HG02981 (cell line): Measurements from ENCODE around the gene OVOL3.
"Not testable (repeated sequence)": the region's sequence is repeated elsewhere in the genome, so short reads cannot be mapped to it uniquely, and the experiment has no call there.

ENCODE experiments used
- ATAC-seq: cut with Tn5 transposase; IDR thresholded peaks from one replicate; pipeline ENCODE4 v1.9.1; 2021; ENCODE audit warnings: mild to moderate bottlenecking, moderate library complexity; ENCODE audit not compliant: unreplicated experiment

Gene OVOL3

DNA sequence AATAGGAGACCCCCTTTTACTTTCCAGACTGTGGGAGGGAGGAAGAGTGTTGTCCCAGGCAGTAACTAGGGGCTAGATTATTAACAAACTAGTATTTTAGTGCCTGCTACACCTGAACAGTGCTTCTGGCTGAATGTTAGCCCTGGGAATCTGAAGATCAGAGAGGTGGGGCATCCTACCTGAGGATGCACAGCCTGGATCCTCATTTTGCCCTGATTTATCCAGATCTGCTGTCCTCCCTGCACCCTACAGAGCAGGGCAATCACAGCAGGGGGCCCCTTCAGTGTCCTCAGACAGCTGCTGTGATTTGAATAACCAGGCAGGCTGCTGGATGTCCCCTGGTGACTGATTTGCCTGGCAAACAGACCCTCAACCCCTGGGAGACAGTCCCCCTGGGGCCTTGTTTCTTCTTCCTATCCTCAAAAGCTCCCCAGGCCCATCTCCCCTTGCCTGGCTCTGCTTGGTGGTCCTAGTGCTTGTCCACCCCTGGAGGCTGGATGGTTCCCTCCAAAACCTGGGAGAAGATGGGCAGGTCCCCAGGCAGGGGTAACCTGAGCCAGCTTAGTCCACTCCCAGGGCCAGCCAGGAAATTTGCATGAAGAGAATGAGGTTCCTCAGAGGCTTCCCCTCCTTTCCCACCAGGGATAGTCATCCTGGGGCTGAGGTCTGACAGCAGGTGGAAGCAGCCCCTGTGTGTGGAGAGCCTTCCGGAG is at the start of gene OVOL3:
Gene OVOL3, plus strand, starts transcription at position 657 of the 713 bp plus-strand sequence. CDS start 60 bp downstream, outside the sequence.
- ATAC-seq: no peak

- ATAC-seq: no peak
Measured at GRCh38 chr19:36061367-36061766, 49.6 kb upstream of the OVOL3 start.

DNA sequence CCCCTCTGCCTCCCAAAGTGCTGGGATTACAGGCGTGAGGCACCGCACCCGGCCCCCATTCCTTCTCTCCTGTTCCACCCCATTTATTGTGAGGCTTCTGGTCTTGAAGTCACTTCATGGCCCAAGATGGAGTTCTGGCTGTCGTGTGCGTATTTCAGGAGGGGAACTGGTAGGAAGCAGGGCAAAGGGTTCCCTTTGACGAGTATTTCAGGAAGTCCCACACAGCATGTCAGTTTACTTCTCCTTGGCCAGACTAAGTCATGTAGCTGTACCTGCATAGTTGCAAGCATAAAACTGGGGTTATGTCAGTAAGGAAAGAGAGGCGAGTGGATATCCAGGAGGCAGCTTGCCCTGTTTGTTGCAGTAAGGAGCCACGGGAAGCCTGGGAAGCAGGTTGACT is 46.1 kb upstream of the OVOL3 start:
- ATAC-seq: no peak

DNA sequence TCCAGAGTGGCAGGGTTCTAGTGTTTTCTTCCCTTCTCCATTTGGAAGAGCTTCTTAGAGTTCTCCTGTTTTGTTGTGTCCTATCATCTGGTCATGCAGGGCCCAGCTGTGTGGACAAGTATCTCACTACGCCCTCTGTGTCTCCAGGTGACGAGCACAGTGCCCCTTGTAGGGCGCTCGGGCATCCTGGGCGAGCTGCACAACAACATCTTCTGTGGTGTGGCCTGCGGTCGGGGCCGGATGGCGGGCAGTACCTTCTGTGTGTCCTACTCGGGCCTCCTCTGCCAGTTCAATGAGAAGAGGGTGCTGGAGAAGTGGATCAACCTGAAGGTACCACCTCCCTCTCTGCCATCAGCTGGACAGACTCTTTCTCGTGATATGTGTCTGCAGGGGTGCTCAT is 43.3 kb upstream of the OVOL3 start:
- no peak for ATAC-seq

GRCh38 chr19:36068810-36069499 is 42.0 kb upstream of the OVOL3 start:
- not testable (repeated sequence) for ATAC-seq

DNA sequence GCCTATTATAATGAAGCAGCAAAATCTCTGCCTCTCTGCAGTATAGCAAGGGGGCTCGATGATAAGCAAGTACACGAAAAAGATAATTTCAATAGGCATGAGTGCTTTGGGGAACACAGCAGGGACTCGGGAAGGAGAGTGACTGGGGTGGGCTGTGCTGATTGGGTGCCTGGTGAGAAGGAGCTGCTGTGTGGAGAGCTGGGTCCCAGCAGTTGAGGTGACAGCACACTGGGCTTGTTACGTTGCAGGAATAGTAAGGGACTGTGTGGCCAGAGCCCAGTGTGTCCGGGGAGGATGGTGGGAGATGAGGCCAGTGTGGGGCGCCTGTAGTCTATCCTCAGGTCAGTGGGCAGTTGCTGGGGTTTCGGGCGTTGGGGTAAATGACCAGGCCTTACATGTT is 38.9 kb upstream of the OVOL3 start:
- ATAC-seq: no peak

DNA sequence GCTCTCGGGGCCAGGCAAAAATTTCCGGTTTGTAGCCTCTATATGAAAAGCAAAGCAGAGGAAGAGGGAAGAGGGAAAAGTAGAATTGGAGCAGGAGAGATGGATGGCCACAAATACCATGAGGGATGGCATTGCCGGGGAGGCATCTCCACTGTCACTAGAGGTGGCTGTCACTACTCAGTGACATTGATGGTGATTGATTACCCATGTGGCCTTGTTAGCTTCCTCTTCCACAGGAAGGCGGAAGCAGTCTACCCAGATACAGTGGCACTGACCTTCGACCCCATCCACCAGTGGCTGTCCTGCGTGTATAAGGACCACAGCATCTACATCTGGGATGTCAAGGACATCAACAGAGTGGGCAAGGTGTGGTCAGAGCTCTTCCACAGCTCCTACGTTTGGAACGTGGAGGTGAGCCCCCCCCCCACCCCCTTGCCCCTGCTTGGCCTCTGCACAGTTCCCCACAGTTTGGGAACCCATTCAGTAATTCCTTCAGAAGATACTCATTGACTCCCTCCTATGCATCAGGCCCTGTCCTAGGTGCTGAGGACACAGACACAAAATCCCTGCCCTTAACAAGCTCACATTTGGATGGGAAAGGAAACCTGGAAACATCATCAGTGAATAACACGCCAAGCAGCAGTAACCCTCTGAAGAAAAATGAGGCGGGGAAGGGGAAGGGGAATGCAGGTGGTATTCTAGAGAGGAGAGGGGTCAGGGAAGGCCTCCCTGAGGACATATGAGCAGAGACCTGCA is 37.6 kb upstream of the OVOL3 start:
- no peak for ATAC-seq

DNA sequence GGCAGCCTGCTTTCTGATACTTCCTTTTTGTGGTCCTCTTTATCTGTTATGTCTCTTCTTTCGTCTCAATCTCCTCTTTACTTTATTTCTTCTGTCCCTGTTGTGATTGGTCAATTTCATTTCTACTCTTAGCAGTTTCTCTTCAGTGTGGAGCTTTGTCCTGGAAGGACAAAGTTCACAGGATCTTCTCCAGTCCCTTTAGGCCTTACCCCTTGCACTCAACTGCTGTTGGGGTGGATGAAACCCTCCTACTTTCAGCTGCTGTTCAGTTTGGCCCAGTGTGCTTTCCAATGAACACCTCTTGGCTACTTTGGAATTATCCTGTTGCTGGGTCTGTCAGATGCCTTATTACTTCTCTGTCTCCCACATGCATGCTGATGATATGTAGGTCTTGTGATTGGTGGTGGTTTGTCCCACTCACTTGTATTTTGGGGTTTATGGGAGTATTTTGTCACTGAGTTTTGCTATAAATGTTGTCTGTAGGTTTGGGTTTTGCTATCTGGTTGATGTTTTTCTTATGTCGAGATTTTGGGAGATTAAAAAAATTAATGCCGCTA is 31.5 kb upstream of the OVOL3 start:
- no peak for ATAC-seq

DNA sequence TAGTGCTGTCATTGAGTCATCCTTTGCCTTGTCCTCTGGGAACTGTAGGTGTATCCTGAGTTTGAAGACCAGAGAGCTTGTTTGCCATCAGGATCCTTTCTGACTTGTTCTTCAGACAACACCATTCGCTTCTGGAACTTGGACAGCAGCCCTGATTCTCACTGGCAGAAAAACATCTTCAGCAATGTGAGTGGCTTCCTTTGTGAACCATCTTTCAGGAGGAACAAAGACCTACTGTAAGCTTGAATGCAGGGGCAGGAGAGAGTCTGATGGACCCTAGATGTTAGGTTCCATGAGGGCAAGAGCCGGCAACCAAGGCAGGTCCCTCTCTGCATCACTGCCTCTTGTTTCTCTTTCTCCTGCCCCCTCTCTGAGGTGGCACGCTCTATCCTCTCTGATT is 29.6 kb upstream of the OVOL3 start:
- no peak for ATAC-seq

GRCh38 chr19:36081894-36082293 is 29.0 kb upstream of the OVOL3 start:
- no peak for ATAC-seq

DNA sequence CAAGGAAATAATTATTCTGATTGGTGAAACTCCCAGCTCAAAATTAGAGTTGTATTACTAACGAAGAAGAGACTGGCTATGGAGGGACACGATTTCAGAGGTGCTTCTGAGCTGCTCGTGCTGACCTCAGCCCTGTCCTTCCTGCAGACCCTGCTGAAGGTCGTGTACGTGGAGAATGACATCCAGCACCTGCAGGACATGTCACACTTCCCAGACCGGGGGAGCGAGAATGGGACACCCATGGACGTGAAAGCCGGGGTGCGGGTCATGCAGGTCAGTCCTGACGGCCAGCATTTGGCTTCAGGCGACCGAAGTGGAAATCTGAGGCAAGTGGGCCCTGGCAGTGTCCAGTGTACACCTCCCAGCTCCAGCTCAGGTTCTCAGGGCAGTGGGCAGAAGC is 28.0 kb upstream of the OVOL3 start:
- no peak for ATAC-seq

- no peak for ATAC-seq
Measured at GRCh38 chr19:36084231-36085009, 26.5 kb upstream of the OVOL3 start.

DNA sequence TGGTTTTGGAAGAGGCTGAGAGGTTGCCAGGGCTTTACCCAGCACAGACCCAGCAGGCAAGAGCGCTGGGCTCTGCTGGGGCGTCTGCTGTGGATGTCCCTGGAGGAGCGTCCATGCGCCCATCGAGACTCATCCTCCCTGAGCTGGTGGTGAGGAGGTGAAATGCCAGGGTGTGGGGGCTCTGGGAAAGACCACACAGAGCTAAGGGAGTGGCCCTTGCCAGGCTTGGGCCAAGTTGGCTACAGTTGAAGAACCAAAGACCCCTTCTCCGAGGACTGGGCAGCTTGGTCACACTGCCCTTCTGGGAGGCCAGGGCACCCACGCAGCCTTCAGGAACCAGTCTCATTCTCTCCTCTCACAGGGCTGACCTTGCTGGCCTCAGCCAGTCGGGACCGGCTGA is 24.6 kb upstream of the OVOL3 start:
- no peak for ATAC-seq

- no peak for ATAC-seq
Measured at GRCh38 chr19:36089847-36090246, 21.1 kb upstream of the OVOL3 start.

GRCh38 chr19:36090910-36091695 is 19.8 kb upstream of the OVOL3 start:
- ATAC-seq: no peak

DNA sequence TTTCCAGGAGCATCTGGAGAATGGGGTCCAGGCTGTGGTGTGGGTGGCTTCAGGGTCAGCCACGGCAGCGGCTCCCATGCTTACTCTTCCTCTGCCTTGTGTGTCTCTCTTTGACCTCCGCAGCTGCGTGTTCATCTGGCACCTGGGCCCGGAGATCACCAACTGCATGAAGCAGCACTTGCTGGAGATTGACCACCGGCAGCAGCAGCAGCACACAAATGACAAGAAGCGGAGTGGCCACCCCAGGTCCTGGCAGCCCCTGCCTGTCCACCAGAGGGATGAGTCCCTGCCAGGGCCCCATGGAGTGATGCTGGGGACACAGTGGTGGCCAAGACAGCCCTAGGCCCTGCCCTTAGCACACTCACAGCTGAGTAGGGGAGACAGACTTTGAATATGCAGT is 18.4 kb upstream of the OVOL3 start:
- ATAC-seq: no peak

DNA sequence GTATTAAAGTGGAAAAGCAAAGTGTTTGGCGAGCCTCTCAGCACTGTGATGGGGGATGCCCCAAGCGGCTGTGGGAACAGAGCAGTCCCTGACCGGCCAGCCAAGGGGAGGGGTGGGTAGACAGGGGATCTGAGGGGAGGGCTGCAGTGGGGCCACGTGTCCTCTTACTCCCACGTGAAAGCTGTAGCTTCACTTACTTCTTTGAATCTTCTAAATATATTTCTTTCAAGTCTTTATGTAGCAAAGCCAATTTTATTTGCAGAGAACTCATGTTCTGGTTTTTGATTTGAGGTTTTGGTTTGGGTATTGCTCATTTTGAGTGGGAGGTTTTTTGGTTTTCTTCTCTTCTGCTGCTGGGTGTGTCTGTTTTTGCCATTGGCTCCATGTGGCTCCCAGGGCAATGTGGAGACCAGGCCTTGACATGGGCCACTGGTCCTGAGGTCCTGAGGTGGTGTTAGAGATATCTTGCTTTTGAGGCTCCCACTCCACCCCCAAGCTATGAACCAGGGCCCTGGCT is 17.7 kb upstream of the OVOL3 start:
- ATAC-seq: no peak

DNA sequence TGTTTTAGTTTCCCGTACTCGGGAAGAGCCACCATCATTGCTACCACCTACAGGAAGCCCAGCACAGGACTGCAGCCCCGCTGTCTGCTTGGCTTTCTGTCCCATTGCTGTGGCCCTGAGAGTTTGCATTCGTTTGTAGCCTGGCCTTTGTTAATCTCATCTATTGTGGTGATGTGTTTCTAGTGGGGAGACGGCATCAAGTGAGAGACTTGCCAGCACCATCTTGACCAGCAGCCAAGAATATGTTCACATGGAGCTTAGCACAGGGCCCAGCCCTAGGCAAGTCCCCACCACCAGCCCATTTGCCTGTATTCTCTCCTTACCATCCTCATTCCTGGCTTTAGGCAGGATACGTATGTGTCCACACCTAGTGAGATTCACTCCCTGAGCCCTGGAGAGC is 17.3 kb upstream of the OVOL3 start:
- no peak for ATAC-seq

- ATAC-seq: no peak
Measured at GRCh38 chr19:36097036-36097435, 13.9 kb upstream of the OVOL3 start.
